ENCODE results near the gene MYO7B. TPM values are rescaled to one million over a fixed set of nuclear protein-coding genes. Genes with fewer than 3 reads are reported as not detected.

Gene MYO7B
- total RNA-seq, 1 donor from 2014 or later: not detected

DNA sequence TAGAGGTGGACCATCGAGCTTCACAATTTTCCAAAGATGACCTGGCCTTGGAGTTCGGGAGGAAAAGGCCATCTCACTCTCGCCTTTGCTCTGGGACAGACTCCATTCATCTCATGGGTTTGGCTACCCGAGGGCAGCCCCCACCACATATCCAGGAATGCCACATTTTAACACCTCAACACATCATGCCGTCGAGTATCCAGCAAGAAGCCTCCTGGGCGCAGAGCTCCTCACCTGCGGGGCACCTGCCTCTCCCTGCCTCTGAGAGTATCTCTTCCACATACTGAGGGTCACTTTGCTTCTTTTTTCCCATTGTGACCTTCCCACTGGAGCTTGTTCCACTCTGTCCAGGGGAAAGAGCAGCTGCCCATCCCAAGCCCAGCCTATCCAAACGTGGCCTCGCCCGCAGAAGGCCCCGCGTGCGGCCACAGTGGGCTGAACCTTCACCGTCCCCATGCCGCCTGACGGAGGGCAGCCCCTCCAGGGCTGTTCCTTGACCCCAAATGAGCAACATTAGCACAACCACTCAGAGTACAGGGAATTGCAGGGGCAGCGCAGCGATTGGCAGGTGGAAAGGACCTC lies 145.3 kb downstream of the MYO7B start:
- Histone ChIP-seq H3K27me3 (ENCODE audit: control insufficient read depth, insufficient read depth, low read length) (peaks cover 20% of the 10 kb centered on the region), H3K36me3 (ENCODE audit: control insufficient read depth, insufficient read depth, low read length) (no peaks in the 10 kb centered on the region), H3K4me3 (ENCODE audit: low read depth, low read length) (no peak overlapping the region)
- FAIRE-seq (no peak), DNase-seq (ENCODE audit: low read depth) (no peak)
- TF ChIP-seq CTCF (IDR thresholded peaks at IDR 0.05; ENCODE audit: insufficient read depth, low read length, severe bottlenecking): no peak

GRCh38 chr2:127681288-127681804 lies 145.9 kb downstream of the MYO7B start:
- TF ChIP-seq CTCF (IDR thresholded peaks at IDR 0.05; ENCODE audit: insufficient read depth, low read length, severe bottlenecking): no peak
- Histone ChIP-seq H3K36me3 (ENCODE audit: control insufficient read depth, insufficient read depth, low read length) (no peaks in the 10 kb centered on the region), H3K4me3 (ENCODE audit: low read depth, low read length) (no peak overlapping the region), H3K27me3 (ENCODE audit: control insufficient read depth, insufficient read depth, low read length) (peaks cover 16% of the 10 kb centered on the region)
- no peak for FAIRE-seq
- DNase-seq (ENCODE audit: low read depth): no peak

- TF ChIP-seq CTCF (IDR thresholded peaks at IDR 0.05; ENCODE audit: insufficient read depth, low read length, severe bottlenecking): no peak
- FAIRE-seq (no peak), DNase-seq (ENCODE audit: low read depth) (no peak)
- Histone ChIP-seq H3K4me3 (ENCODE audit: low read depth, low read length) (no peak overlapping the region), H3K27me3 (ENCODE audit: control insufficient read depth, insufficient read depth, low read length) (peaks cover 12% of the 10 kb centered on the region), H3K36me3 (ENCODE audit: control insufficient read depth, insufficient read depth, low read length) (no peaks in the 10 kb centered on the region)
Observed at GRCh38 chr2:127681976-127682857, 146.7 kb downstream of the MYO7B start.

GRCh38 chr2:127683056-127683455 lies 147.6 kb downstream of the MYO7B start:
- no peak for TF ChIP-seq CTCF (IDR thresholded peaks at IDR 0.05; ENCODE audit: insufficient read depth, low read length, severe bottlenecking)
- DNase-seq (ENCODE audit: low read depth) (no peak), FAIRE-seq (no peak)
- Histone ChIP-seq H3K4me3 (ENCODE audit: low read depth, low read length) (no peak overlapping the region), H3K27me3 (ENCODE audit: control insufficient read depth, insufficient read depth, low read length) (peaks cover 6% of the 10 kb centered on the region), H3K36me3 (ENCODE audit: control insufficient read depth, insufficient read depth, low read length) (no peaks in the 10 kb centered on the region)

DNA sequence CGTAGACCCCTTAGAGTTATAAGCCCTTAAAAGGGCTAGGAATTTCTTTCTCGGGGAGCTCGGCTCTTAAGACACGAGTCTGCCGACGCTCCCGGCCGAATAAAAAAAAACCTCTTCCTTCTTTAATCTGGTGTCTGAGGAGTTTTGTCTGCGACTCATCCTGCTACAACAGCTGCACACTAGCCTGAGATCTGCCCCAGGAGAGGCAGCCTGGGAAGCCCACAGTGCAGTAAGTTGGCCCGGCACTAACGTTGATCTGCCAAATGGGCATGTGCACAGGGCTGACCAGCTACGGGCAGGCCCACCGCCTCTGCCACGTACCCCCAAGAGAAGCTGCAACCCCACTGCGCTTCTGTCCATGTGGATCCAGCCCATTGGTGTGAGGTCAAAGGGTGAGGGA lies 148.3 kb downstream of the MYO7B start:
- no peak for TF ChIP-seq CTCF (IDR thresholded peaks at IDR 0.05; ENCODE audit: insufficient read depth, low read length, severe bottlenecking)
- Histone ChIP-seq H3K36me3 (ENCODE audit: control insufficient read depth, insufficient read depth, low read length) (no peaks in the 10 kb centered on the region), H3K27me3 (ENCODE audit: control insufficient read depth, insufficient read depth, low read length) (no peaks in the 10 kb centered on the region), H3K4me3 (ENCODE audit: low read depth, low read length) (no peak overlapping the region)
- DNase-seq (ENCODE audit: low read depth) (no peak), FAIRE-seq (no peak)
